HL-60 (cell line): ENCODE data around the gene CAMTA1.

ENCODE experiments used
- DNase-seq, 2 experiments: peaks; one replicate each; pipeline ENCODE4 v3.0.0-alpha.2; 2010 to 2020; ENCODE audit warnings: low read depth in 1 of 2, low spot score in 1 of 2
- H3K27ac ChIP-seq: fragments of 250-450 bp; sonication (Bioruptor Pico); replicated peaks from 2 replicates; pipeline ENCODE4 v1.5.1; 2020; ENCODE audit warnings: mild to moderate bottlenecking, moderate library complexity
- H3K27me3 ChIP-seq: fragments of 250-450 bp; sonication (Bioruptor Pico); 2 replicates; pipeline ENCODE4 v1.5.1; 2021; ENCODE audit warnings: mild to moderate bottlenecking, moderate library complexity; ENCODE audit not compliant: insufficient read depth, poor library complexity, severe bottlenecking
- H3K4me3 ChIP-seq: replicated peaks from 2 replicates; pipeline ENCODE4 v1.5.1; 2011; ENCODE audit warnings: mild to moderate bottlenecking, control low read depth, low read length; ENCODE audit not compliant: insufficient read depth
- GABPA ChIP-seq: IDR thresholded peaks from 2 replicates; pipeline ENCODE4 v1.6.1; 2012; ENCODE audit warnings: low read depth
- POLR2AphosphoS5 ChIP-seq: IDR thresholded peaks from 2 replicates; pipeline ENCODE4 v1.6.1; 2012; ENCODE audit warnings: low read depth
- SPI1 ChIP-seq: IDR thresholded peaks from 2 replicates; pipeline ENCODE4 v1.6.1; 2012; ENCODE audit warnings: low read depth, mild to moderate bottlenecking, borderline replicate concordance
- TF ChIP-seq, protein P1 (sequence below): IDR thresholded peaks from one replicate; pipeline ENCODE4 v1.5.1; 2011; ENCODE audit warnings: low read length, control low read depth, inconsistent platforms; ENCODE audit not compliant: insufficient read depth
- TF ChIP-seq, protein P2 (sequence below): IDR thresholded peaks from 2 replicates; pipeline ENCODE4 v1.6.1; 2012; ENCODE audit warnings: low read depth; ENCODE audit not compliant: insufficient replicate concordance

The CAMTA1 gene

DNA sequence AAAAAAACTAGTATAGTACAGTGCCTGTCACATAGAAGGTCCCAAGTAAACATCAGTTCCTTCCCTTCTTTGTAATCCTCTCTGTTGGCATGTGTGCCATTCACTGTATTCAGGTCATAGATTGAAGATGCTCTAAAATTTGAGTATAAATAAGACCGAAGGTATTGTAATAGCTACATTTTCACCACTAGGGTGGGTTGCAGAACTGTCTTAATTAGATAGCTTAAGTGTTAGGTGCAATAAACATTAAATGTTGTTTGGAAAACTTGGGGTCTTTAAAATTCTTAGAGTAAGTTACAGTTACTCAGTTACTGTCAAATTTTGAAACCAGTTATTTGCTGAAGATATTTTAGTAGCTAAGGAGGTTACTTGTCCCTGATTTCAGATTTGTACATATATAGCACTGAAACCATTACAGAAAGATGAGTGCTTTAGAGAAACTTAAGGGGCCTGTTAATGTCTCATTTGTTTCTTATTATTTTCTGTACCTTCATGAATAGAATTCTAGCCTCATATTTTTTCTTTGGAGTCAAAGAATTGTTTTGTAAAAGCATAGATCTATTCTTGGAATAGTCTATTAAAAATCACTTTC lies 1023.1 kb downstream of the CAMTA1 start:
- no peak overlapping the region for H3K4me3 ChIP-seq
- TF ChIP-seq GABPA (no peak), SPI1 (no peak), POLR2AphosphoS5 (no peak)
- TF ChIP-seq, protein P1, sequence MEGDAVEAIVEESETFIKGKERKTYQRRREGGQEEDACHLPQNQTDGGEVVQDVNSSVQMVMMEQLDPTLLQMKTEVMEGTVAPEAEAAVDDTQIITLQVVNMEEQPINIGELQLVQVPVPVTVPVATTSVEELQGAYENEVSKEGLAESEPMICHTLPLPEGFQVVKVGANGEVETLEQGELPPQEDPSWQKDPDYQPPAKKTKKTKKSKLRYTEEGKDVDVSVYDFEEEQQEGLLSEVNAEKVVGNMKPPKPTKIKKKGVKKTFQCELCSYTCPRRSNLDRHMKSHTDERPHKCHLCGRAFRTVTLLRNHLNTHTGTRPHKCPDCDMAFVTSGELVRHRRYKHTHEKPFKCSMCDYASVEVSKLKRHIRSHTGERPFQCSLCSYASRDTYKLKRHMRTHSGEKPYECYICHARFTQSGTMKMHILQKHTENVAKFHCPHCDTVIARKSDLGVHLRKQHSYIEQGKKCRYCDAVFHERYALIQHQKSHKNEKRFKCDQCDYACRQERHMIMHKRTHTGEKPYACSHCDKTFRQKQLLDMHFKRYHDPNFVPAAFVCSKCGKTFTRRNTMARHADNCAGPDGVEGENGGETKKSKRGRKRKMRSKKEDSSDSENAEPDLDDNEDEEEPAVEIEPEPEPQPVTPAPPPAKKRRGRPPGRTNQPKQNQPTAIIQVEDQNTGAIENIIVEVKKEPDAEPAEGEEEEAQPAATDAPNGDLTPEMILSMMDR, result peak; percentile 38
- TF ChIP-seq, protein P2, sequence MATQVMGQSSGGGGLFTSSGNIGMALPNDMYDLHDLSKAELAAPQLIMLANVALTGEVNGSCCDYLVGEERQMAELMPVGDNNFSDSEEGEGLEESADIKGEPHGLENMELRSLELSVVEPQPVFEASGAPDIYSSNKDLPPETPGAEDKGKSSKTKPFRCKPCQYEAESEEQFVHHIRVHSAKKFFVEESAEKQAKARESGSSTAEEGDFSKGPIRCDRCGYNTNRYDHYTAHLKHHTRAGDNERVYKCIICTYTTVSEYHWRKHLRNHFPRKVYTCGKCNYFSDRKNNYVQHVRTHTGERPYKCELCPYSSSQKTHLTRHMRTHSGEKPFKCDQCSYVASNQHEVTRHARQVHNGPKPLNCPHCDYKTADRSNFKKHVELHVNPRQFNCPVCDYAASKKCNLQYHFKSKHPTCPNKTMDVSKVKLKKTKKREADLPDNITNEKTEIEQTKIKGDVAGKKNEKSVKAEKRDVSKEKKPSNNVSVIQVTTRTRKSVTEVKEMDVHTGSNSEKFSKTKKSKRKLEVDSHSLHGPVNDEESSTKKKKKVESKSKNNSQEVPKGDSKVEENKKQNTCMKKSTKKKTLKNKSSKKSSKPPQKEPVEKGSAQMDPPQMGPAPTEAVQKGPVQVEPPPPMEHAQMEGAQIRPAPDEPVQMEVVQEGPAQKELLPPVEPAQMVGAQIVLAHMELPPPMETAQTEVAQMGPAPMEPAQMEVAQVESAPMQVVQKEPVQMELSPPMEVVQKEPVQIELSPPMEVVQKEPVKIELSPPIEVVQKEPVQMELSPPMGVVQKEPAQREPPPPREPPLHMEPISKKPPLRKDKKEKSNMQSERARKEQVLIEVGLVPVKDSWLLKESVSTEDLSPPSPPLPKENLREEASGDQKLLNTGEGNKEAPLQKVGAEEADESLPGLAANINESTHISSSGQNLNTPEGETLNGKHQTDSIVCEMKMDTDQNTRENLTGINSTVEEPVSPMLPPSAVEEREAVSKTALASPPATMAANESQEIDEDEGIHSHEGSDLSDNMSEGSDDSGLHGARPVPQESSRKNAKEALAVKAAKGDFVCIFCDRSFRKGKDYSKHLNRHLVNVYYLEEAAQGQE, result no peak
- peak in 1 of 2 experiments; percentile 4 for DNase-seq
- H3K27me3 ChIP-seq, result no peaks in the 10 kb centered on the region
- H3K27ac ChIP-seq, result no peak overlapping the region

GRCh38 chr1:7809742-7810141 lies 1024.5 kb downstream of the CAMTA1 start:
- DNase-seq, result no peak
- Histone ChIP-seq H3K27me3 (no peaks in the 10 kb centered on the region), H3K4me3 (no peak overlapping the region), H3K27ac (no peak overlapping the region)
- TF ChIP-seq, protein P2, result no peak
- TF ChIP-seq, protein P1, result no peak
- TF ChIP-seq POLR2AphosphoS5, result no peak
- no peak for TF ChIP-seq SPI1
- no peak for TF ChIP-seq GABPA

GRCh38 chr1:7810395-7810794 lies 1025.1 kb downstream of the CAMTA1 start:
- no peak for DNase-seq
- Histone ChIP-seq H3K4me3 (no peak overlapping the region), H3K27ac (no peak overlapping the region), H3K27me3 (no peaks in the 10 kb centered on the region)
- TF ChIP-seq, protein P1, result no peak
- TF ChIP-seq, protein P2, result no peak
- TF ChIP-seq POLR2AphosphoS5 (no peak), GABPA (no peak), SPI1 (no peak)
